ENCODE measurements around the gene CACUL1. TPM values are rescaled to one million over a fixed set of nuclear protein-coding genes. Genes with fewer than 3 reads are reported as not detected.

The CACUL1 gene
- total and polyA plus RNA-seq, 9 of the 15 experiments (the other 6 are each of a cell fraction or from before 2014, with no cell fraction given): 4.5 to 17.1 (median 13.5) TPM

DNA sequence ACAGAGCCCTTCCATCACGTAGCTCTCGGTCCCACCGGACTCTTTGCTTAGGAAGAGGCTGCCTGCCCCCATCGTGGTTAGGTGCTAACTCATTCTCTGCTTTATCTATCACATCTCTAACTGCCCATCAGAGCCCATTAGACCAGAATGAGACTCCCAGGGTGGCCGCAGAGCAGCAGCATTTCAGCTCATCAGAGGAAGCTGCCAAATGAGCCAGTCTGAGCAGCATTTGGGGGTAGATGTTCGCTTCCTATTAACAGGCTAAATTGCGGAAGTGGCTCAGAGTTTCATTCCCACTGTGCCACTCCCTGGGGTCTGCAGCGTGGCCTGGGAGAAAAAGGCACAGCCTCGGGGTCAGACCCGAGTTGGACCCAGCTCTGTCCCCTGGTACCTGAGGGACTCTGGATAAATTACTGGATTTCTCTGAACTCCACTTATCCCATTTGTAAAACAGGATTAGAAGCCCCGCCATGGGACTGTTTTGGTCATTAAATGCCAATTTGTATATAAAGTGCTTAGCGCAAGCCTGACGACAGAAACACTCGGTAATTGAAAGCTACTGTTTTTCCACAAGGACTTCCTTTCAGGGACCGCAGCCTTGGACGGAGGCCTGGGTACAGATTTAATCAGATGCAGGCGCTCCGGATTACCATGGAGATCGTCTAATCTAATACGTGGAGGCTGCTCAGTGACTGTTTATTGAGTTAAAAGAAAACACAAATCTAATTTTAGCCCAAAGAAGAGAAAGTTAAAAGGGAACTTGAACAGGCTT lies 85.6 kb downstream of the CACUL1 start (continued):
- TF ChIP-seq, protein P1, sequence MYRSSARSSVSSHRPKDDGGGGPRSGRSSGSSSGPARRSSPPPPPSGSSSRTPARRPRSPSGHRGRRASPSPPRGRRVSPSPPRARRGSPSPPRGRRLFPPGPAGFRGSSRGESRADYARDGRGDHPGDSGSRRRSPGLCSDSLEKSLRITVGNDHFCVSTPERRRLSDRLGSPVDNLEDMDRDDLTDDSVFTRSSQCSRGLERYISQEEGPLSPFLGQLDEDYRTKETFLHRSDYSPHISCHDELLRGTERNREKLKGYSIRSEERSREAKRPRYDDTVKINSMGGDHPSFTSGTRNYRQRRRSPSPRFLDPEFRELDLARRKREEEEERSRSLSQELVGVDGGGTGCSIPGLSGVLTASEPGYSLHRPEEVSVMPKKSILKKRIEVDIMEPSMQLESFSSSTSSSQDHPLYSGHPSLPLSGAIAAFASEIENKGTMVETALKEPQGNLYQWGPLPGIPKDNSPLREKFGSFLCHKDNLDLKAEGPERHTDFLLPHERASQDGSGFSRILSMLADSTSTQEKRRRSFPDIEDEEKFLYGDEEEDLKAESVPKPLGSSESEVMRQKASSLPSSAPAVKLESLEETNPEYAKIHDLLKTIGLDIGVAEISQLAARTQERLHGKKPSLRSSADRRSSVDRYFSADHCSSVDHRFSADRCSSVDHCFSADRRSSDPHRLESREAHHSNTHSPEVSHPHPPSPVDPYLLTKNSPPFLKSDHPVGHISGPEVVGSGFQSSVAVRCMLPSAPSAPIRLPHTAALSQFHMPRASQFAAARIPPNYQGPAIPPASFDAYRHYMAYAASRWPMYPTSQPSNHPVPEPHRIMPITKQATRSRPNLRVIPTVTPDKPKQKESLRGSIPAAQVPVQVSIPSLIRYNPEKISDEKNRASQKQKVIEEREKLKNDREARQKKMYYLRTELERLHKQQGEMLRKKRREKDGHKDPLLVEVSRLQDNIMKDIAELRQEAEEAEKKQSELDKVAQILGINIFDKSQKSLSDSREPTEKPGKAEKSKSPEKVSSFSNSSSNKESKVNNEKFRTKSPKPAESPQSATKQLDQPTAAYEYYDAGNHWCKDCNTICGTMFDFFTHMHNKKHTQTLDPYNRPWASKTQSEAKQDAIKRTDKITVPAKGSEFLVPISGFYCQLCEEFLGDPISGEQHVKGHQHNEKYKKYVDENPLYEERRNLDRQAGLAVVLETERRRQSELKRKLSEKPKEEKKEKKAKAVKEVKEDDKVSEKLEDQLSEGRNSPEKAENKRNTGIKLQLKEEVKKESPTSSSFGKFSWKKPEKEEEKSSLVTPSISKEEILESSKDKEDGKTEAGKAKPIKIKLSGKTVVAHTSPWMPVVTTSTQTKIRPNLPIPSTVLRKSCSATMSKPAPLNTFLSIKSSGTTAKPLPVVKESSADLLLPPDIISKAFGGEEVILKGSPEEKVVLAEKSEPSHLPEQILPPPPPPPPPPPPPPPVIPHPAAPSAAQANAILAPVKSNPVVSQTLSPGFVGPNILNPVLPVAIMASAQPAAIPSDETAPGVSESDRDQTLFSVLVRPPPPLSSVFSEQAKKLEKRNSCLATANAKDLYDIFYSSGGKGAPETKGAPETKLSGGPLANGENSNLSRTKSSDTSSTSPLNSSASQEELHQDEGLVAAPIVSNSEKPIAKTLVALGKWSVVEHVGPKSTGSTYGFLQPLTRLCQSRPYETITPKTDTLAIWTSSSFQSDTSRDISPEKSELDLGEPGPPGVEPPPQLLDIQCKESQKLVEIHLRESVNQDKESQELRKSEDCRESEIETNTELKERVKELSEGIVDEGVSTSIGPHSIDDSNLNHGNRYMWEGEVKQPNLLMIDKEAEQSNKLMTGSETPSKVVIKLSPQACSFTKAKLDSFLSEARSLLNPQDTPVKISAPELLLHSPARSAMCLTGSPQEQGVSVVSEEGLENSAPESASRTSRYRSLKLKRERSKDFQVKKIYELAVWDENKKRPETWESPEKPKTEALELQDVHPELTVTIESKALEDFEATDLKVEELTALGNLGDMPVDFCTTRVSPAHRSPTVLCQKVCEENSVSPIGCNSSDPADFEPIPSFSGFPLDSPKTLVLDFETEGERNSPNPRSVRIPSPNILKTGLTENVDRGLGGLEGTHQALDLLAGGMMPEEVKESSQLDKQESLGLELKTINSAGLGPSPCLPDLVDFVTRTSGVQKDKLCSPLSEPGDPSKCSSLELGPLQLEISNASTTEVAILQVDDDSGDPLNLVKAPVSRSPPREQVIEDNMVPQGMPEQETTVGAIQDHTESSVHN (IDR thresholded peaks at IDR 0.05; ENCODE audit: borderline replicate concordance in 1 of 2, low read depth in 1 of 2): no peak
- TF ChIP-seq FOXM1 (IDR thresholded peaks at IDR 0.05; ENCODE audit: low read depth) (peak; percentile 68; the same call in 1 of the 2 replicates), FOXM1 (CRISPR knock-in tag; IDR thresholded peaks at IDR 0.05; ENCODE audit: low read depth) (no peak), PURB (CRISPR knock-in tag; IDR thresholded peaks at IDR 0.05; ENCODE audit: low read depth) (no peak), MEF2D (tag; conservative IDR thresholded peaks at IDR 0.05; ENCODE audit: low read depth) (peak; percentile 84), RNF2 (IDR thresholded peaks at IDR 0.05) (peak; percentile 29; the same call in 1 of the 2 replicates), FOXJ2 (tag; IDR thresholded peaks at IDR 0.05) (peak; percentile 40; the same call in 1 of the 2 replicates), DMBX1 (CRISPR knock-in tag; IDR thresholded peaks at IDR 0.05; ENCODE audit: borderline replicate concordance) (no peak), GABPA (tag; conservative IDR thresholded peaks at IDR 0.05; ENCODE audit: low read depth) (peak; percentile 25; the same call in 1 of the 2 replicates), RBM14 (IDR thresholded peaks at IDR 0.05; ENCODE audit: borderline replicate concordance, insufficient read depth, low read depth, low read length) (no peak), NFE2 (IDR thresholded peaks at IDR 0.05; ENCODE audit: low read depth) (no peak), ZNF57 (CRISPR knock-in tag; IDR thresholded peaks at IDR 0.05) (no peak), CXXC5 (CRISPR knock-in tag; IDR thresholded peaks at IDR 0.05) (0 out of 2 replicates have a peak, but pooled peaks have one; percentile 21)
- TF ChIP-seq, protein P2, sequence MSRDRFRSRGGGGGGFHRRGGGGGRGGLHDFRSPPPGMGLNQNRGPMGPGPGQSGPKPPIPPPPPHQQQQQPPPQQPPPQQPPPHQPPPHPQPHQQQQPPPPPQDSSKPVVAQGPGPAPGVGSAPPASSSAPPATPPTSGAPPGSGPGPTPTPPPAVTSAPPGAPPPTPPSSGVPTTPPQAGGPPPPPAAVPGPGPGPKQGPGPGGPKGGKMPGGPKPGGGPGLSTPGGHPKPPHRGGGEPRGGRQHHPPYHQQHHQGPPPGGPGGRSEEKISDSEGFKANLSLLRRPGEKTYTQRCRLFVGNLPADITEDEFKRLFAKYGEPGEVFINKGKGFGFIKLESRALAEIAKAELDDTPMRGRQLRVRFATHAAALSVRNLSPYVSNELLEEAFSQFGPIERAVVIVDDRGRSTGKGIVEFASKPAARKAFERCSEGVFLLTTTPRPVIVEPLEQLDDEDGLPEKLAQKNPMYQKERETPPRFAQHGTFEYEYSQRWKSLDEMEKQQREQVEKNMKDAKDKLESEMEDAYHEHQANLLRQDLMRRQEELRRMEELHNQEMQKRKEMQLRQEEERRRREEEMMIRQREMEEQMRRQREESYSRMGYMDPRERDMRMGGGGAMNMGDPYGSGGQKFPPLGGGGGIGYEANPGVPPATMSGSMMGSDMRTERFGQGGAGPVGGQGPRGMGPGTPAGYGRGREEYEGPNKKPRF (IDR thresholded peaks at IDR 0.05; ENCODE audit: low read depth, low read length): no peak
- TF ChIP-seq, protein P3, sequence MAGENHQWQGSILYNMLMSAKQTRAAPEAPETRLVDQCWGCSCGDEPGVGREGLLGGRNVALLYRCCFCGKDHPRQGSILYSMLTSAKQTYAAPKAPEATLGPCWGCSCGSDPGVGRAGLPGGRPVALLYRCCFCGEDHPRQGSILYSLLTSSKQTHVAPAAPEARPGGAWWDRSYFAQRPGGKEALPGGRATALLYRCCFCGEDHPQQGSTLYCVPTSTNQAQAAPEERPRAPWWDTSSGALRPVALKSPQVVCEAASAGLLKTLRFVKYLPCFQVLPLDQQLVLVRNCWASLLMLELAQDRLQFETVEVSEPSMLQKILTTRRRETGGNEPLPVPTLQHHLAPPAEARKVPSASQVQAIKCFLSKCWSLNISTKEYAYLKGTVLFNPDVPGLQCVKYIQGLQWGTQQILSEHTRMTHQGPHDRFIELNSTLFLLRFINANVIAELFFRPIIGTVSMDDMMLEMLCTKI (IDR thresholded peaks at IDR 0.05; ENCODE audit: partially characterized antibody): no peak

All from K562 (cell line).